GM23248 (cell line): ENCODE data around the gene DMKN. TPM values are rescaled to one million over a fixed set of nuclear protein-coding genes. Genes with fewer than 3 reads are reported as not detected.
"Not testable (repeated sequence)": the region's sequence is repeated elsewhere in the genome, so short reads cannot be mapped to it uniquely, and the experiment has no call there.

Source experiments
- DNase-seq: peaks from one replicate; pipeline ENCODE4 v3.0.0-alpha.2; 2015
- H2AFZ ChIP-seq: fragments of 200-600 bp; sonication (generic); 2 replicates; pipeline ENCODE4 v1.6.1; 2016; ENCODE audit warnings: antibody characterized with exemption
- H3F3A ChIP-seq: fragments of 200-600 bp; sonication (generic); 2 replicates; pipeline ENCODE4 v1.6.1; 2016; ENCODE audit warnings: mild to moderate bottlenecking, antibody characterized with exemption, mixed run types; ENCODE audit not compliant: insufficient read depth
- H3K27ac ChIP-seq: fragments of 200-600 bp; sonication (generic); 2 replicates; pipeline ENCODE4 v1.5.1; 2016; ENCODE audit warnings: mild to moderate bottlenecking
- H3K27me3 ChIP-seq: fragments of 200-600 bp; sonication (generic); replicated peaks from 2 replicates; pipeline ENCODE4 v1.6.1; 2016; ENCODE audit warnings: mild to moderate bottlenecking; ENCODE audit not compliant: insufficient read depth
- H3K36me3 ChIP-seq: fragments of 200-600 bp; sonication (generic); 2 replicates; pipeline ENCODE4 v1.6.1; 2016; ENCODE audit warnings: low read depth, mild to moderate bottlenecking
- H3K4me1 ChIP-seq: fragments of 200-600 bp; sonication (generic); 2 replicates; pipeline ENCODE4 v1.6.1; 2016; ENCODE audit warnings: mild to moderate bottlenecking; ENCODE audit not compliant: insufficient read depth
- H3K4me2 ChIP-seq: fragments of 200-600 bp; sonication (generic); one replicate; pipeline ENCODE4 v1.6.1; 2016; ENCODE audit warnings: mild to moderate bottlenecking; ENCODE audit not compliant: unreplicated experiment
- H3K4me3 ChIP-seq: fragments of 200-600 bp; sonication (generic); 2 replicates; pipeline ENCODE4 v1.5.1; 2016; ENCODE audit warnings: mild to moderate bottlenecking
- H3K79me2 ChIP-seq: fragments of 200-600 bp; sonication (generic); 2 replicates; pipeline ENCODE4 v1.6.1; 2016; ENCODE audit warnings: mild to moderate bottlenecking; ENCODE audit not compliant: insufficient read depth
- H3K9ac ChIP-seq: fragments of 200-600 bp; sonication (generic); 2 replicates; pipeline ENCODE4 v1.6.1; 2016; ENCODE audit warnings: mild to moderate bottlenecking
- H3K9me2 ChIP-seq: fragments of 200-600 bp; sonication (generic); 2 replicates; pipeline ENCODE4 v1.6.1; 2016; ENCODE audit warnings: mixed run types, mild to moderate bottlenecking, moderate library complexity; ENCODE audit not compliant: insufficient read depth
- H3K9me3 ChIP-seq: fragments of 200-600 bp; sonication (generic); one replicate; pipeline ENCODE4 v1.6.1; 2017; ENCODE audit warnings: low read depth
- H4K20me1 ChIP-seq: fragments of 200-600 bp; sonication (generic); 2 replicates; pipeline ENCODE4 v1.6.0; 2016; ENCODE audit not compliant: insufficient read depth
- EZH2 ChIP-seq: fragments of 200-600 bp; sonication (generic); IDR thresholded peaks from 2 replicates; pipeline ENCODE4 v1.6.1; 2018; ENCODE audit warnings: antibody characterized with exemption, mild to moderate bottlenecking; ENCODE audit not compliant: insufficient read depth, poor library complexity, severe bottlenecking
- EZH2phosphoT487 ChIP-seq: fragments of 200-600 bp; sonication (generic); IDR thresholded peaks from 2 replicates; pipeline ENCODE4 v1.6.1; 2018; ENCODE audit warnings: antibody characterized with exemption, moderate library complexity, mild to moderate bottlenecking, low read depth; ENCODE audit not compliant: insufficient read depth
- WGBS, 2 experiments: methylation state at CpG; one replicate each; pipeline ENCODE4 v1.1.6; 2015 to 2017; ENCODE audit warnings: low lambda C conversion rate in 2 of 2, low coverage in 1 of 2; ENCODE audit errors: missing lambda C conversion rate in 2 of 2; 5-methylcytosine and 5-hydroxymethylcytosine counted together
- in situ Hi-C: fragments of 300-500 bp; cut with MboI; formaldehyde crosslinking; loops from 2 replicates; pipeline ENCODE4 v1.15.0; 2020
- polyA plus RNA-seq: library from polyadenylated mRNA; unstranded; fragments of >200 nt; fragmentation: Nextera tagmentation; extraction: Ambion mirVana; gene quantifications from 2 replicates; pipeline ENCODE4 v1.2.1, GENCODE V29; 2016
- total RNA-seq: library from RNA; depleted of rRNA; stranded (reverse); fragments of >200 nt; shearing (Covaris generic); gene quantifications from 2 replicates; pipeline ENCODE4 v1.2.3, GENCODE V29; 2014

Gene DMKN
- total and polyA plus RNA-seq, 2 experiments from 2014 or later = 25.4 to 34.5 TPM

DNA sequence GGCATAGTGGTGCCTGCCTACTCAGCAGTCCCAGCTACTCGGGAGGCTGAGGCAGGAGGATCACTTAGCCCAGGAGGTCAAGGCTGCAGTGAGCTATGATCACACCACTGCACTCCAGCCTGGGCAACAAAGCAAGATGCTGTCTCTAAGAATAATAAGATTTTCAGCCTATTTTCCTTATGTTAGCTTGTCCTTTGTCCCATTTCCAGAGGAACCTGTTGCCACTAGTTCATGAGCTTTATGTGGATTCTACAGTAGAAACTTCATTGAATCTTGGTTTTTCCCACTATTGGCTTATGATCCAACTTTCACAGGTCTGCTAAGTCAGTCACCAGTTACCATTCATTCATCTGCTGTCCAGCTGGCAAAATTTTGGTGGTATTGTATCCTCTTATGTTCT lies 47.2 kb downstream of the DMKN start:
- no peak overlapping the region for H3K27ac ChIP-seq
- no peak for TF ChIP-seq EZH2phosphoT487
- no peak for TF ChIP-seq EZH2
- H3K9me3 ChIP-seq = no peaks in the 10 kb centered on the region
- in situ Hi-C loops = no loop called here
- H3K79me2 ChIP-seq = no peaks in the 10 kb centered on the region
- no peak overlapping the region for H3K4me2 ChIP-seq
- peaks cover 32% of the 10 kb centered on the region for H3K27me3 ChIP-seq
- 7 to 37% methylated on average over 1 of the region's 1 CpG for WGBS, 2 experiments
- H3K9me2 ChIP-seq = no peaks in the 10 kb centered on the region
- no peak overlapping the region for H3K4me3 ChIP-seq
- H3K4me1 ChIP-seq = no peaks in the 10 kb centered on the region
- H2AFZ ChIP-seq = no peak overlapping the region
- no peaks in the 10 kb centered on the region for H3K36me3 ChIP-seq
- H4K20me1 ChIP-seq = no peaks in the 10 kb centered on the region
- no peak overlapping the region for H3K9ac ChIP-seq
- H3F3A ChIP-seq = no peaks in the 10 kb centered on the region
- DNase-seq = no peak

DNA sequence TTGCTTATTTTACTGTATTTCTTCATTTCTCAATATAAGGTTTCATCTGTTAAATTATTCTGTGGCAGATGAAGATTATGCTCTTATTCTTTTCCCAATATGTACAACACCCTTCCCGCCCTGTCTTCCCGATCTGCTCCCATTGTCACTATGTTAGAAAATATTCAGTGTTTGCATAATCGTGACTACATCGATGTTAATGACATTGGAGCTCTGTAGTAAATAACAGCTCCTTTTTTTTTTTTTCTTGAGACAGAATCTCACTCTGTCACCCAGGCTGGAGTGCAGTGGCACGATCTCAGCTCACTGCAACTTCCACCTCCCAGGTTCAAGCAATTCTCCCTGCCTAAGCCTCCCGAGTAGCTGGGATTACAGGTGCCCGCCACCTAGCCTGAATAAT lies 50.5 kb downstream of the DMKN start:
- peaks cover 15% of the 10 kb centered on the region for H3K27me3 ChIP-seq
- H3F3A ChIP-seq, H4K20me1 ChIP-seq, H3K9me2 ChIP-seq, H3K27ac ChIP-seq, in situ Hi-C loops, H3K79me2 ChIP-seq, H3K4me1 ChIP-seq, H2AFZ ChIP-seq, H3K4me3 ChIP-seq, H3K36me3 ChIP-seq, DNase-seq, H3K9me3 ChIP-seq, H3K4me2 ChIP-seq, H3K9ac ChIP-seq: not testable (repeated sequence)
- WGBS, 2 experiments = 66 to 68% methylated on average over 7 of the region's 7 CpGs

- no peaks in the 10 kb centered on the region for H3K9me2 ChIP-seq
- 26 to 29% methylated on average over 6 of the region's 6 CpGs for WGBS, 2 experiments
- no peaks in the 10 kb centered on the region for H3K4me1 ChIP-seq
- no peak overlapping the region for H3K9ac ChIP-seq
- no peaks in the 10 kb centered on the region for H3F3A ChIP-seq
- in situ Hi-C loops = no loop called here
- H3K4me3 ChIP-seq = no peak overlapping the region
- peaks cover 11% of the 10 kb centered on the region for H3K27me3 ChIP-seq
- no peaks in the 10 kb centered on the region for H3K36me3 ChIP-seq
- DNase-seq = no peak
- no peaks in the 10 kb centered on the region for H3K9me3 ChIP-seq
- H3K27ac ChIP-seq = no peak overlapping the region
- no peak overlapping the region for H2AFZ ChIP-seq
- H3K4me2 ChIP-seq = no peak overlapping the region
- TF ChIP-seq EZH2phosphoT487 (no peak), EZH2 (no peak)
- H4K20me1 ChIP-seq = no peaks in the 10 kb centered on the region
- no peaks in the 10 kb centered on the region for H3K79me2 ChIP-seq
Measured at GRCh38 chr19:35462476-35462953, 50.9 kb downstream of the DMKN start.

GRCh38 chr19:35461788-35462187 lies 51.7 kb downstream of the DMKN start:
- DNase-seq, H2AFZ ChIP-seq, in situ Hi-C loops, H3K79me2 ChIP-seq, H3K36me3 ChIP-seq, H3K4me3 ChIP-seq, H3K27ac ChIP-seq, H4K20me1 ChIP-seq, H3K4me1 ChIP-seq, H3K9me3 ChIP-seq, H3K4me2 ChIP-seq, H3K9ac ChIP-seq, H3K27me3 ChIP-seq, H3K9me2 ChIP-seq, H3F3A ChIP-seq: not testable (repeated sequence)

GRCh38 chr19:35461060-35461459 lies 52.4 kb downstream of the DMKN start:
- Histone ChIP-seq H3K9me2 (no peaks in the 10 kb centered on the region), H3K9ac (no peak overlapping the region), H3K36me3 (no peaks in the 10 kb centered on the region), H3K27me3 (peaks cover 8% of the 10 kb centered on the region), H4K20me1 (no peaks in the 10 kb centered on the region), H3K9me3 (no peaks in the 10 kb centered on the region), H2AFZ (no peak overlapping the region), H3K4me2 (no peak overlapping the region), H3K4me1 (no peaks in the 10 kb centered on the region), H3K27ac (no peak overlapping the region), H3F3A (no peaks in the 10 kb centered on the region), H3K79me2 (no peaks in the 10 kb centered on the region), H3K4me3 (no peak overlapping the region)
- TF ChIP-seq EZH2 = no peak
- TF ChIP-seq EZH2phosphoT487 = no peak
- in situ Hi-C loops = no loop called here
- WGBS, 2 experiments = 71 to 74% methylated on average over 9 of the region's 9 CpGs
- DNase-seq = no peak
